ENCODE results near the gene INCA1.

The INCA1 gene

DNA sequence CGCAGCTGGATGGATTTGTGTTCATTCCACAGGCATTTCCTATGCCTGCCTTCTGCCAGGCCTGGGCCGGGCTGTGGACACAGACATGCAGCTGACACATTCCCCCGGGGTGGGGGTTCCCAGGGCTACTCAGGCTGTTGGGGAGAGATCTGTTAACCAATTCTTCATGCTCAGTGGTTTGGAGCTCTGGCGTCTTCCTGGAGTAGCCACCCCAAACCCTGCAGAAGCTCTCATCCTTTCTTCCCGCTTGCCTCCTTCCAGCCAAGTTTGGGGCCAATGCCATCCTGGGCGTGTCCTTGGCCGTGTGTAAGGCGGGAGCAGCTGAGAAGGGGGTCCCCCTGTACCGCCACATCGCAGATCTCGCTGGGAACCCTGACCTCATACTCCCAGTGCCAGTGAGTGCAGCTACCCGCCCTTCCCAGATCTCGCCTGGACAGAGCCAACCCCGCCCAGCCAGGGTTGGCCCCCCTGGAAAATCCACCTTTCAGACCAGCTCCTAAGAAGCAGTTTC is 43.8 kb downstream of the INCA1 start:
- DNase-seq (ENCODE audit: extremely low spot score): no peak
- ChIA-PET POLR2A (interaction anchor here (0.6 to 1.4 kb wide), 3 partner anchors 14 to 418 kb away, joined by 4 to 8 read pairs (median 6); partner anchors contain the start of genes RNF167, SLC25A11 and SPAG7), CTCF (interaction anchor here (1.0 to 3.8 kb wide), 7 partner anchors 9 to 109 kb away, joined by 3 to 13 read pairs (median 11); partner anchors contain the start of genes CAMTA2 and SPAG7)
- no peak for TF ChIP-seq CTCF (IDR thresholded peaks at IDR 0.05; ENCODE audit: control extremely low read depth, extremely low read depth, low read depth, missing control alignments)

GRCh38 chr17:4951486-4951885 is 45.8 kb downstream of the INCA1 start:
- no peak for TF ChIP-seq CTCF (IDR thresholded peaks at IDR 0.05; ENCODE audit: control extremely low read depth, extremely low read depth, low read depth, missing control alignments)
- ChIA-PET CTCF (interaction anchor here (0.9 to 3.8 kb wide), 7 partner anchors 11 to 111 kb away, joined by 3 to 13 read pairs (median 11); partner anchors contain the start of genes CAMTA2 and SPAG7), POLR2A (interaction anchor here (0.9 to 4.4 kb wide), 3 partner anchors 11 to 19 kb away, joined by 3 to 34 read pairs (median 4); partner anchors contain the start of genes RNF167, SLC25A11 and SPAG7)
- DNase-seq (ENCODE audit: extremely low spot score): no peak

- POLR2A ChIA-PET: interaction anchor here (4.4 kb wide), 1 partner anchor 16 kb away, joined by 34 read pairs; the partner anchor contains the start of gene SPAG7
- no peak for TF ChIP-seq CTCF (IDR thresholded peaks at IDR 0.05; ENCODE audit: control extremely low read depth, extremely low read depth, low read depth, missing control alignments)
- CTCF ChIA-PET: interaction anchor here (2.0 to 3.8 kb wide), 4 partner anchors 11 to 112 kb away, joined by 5 to 12 read pairs (median 12); partner anchors contain the start of gene CAMTA2
- no peak for DNase-seq (ENCODE audit: extremely low spot score)
Observed at GRCh38 chr17:4950746-4951204, 46.5 kb downstream of the INCA1 start, which contains the start of gene ENO3. ENO3 (plus strand) TSS chr17:4951119; CDS start chr17:4951830, 711 bp downstream.

DNA sequence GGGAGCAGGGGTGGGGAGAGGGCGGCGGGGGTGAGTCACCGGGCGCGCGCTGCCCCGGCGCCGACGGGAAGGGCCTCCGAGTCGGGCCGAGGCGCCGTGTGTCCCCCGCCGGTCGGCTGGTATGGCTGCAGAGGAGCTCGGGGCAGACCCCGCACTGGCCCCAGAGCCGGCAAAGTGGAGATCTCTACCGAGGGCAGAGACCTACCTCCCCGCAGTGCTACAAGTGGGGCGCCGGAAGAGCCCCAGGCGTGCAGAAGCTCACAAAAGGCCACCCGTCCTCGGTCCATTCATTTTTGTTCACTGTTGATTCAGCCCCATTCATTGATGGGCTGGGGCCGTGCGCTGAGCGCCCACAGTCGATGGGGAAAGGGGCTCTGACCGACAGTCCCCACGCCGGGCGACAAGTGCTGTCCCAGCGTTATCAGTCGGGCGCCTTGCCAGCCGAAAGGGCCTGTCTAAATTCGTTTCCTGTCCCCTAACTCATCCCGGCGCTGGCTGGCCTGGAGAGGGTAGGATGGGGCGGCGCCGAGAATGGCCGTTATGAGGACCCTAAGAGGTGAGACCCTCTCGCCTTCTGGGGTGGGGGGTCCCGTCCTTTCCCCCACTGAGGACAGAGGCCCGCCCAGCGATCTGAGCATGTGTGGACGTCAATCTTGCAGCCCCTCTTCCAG is 47.1 kb downstream of the INCA1 start:
- POLR2A ChIA-PET: interaction anchor here (4.4 kb wide), 1 partner anchor 17 kb away, joined by 34 read pairs; the partner anchor contains the start of gene SPAG7
- no peak for DNase-seq (ENCODE audit: extremely low spot score)

DNA sequence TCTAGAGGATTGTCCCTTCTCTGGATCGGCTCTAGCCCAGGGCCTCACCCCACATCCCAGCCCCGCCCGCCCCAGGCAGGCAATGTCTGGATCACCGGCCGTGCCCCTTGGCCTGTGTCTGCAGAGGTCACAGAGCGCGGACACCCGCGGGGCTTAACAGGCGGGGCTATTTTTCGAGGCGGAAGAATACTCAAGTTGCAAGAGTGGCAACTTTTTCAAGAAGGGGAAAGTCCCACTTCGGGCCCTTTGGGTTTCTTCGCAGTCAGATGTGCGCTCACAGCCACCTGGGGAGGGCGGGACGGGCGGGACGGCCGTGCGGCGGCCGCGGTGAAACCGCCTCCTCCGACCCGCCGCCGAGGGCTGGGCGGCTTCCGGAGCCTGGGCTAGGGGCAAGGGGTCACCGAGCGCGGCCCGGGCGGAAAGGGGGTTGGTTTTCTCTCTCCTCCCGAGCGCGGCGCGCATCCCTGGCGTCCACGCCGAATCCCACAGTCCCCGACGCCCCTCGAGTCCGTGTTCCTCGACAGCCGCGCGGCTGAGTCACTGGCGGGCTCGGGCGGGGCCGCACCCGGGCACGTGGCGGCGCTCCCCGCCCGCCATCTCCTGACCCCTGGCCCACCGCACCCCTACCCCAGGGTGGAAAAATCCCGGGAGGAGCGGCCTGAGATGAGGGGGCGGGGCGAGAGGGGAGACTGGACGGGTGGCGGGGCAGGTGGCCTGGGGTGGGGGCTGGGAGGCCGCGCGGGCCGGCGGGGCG is 47.8 kb downstream of the INCA1 start:
- ChIA-PET CTCF (interaction anchor here (0.9 to 4.0 kb wide), 4 partner anchors 18 to 40 kb away, joined by 3 to 12 read pairs (median 8); partner anchors contain the start of genes CAMTA2 and SPAG7), POLR2A (interaction anchor here (1.4 to 4.4 kb wide), 2 partner anchors 10 to 17 kb away, joined by 6 to 34 read pairs; partner anchors contain the start of genes RNF167, SLC25A11 and SPAG7)
- no peak for TF ChIP-seq CTCF (IDR thresholded peaks at IDR 0.05; ENCODE audit: control extremely low read depth, extremely low read depth, low read depth, missing control alignments)
- DNase-seq (ENCODE audit: extremely low spot score): peak; percentile 87

More for the DNA sequence above, 47.1 kb downstream of the INCA1 start:
- CTCF ChIA-PET: interaction anchor here (0.9 to 3.8 kb wide), 5 partner anchors 12 to 37 kb away, joined by 3 to 12 read pairs (median 6); partner anchors contain the start of genes CAMTA2 and SPAG7
- no peak for TF ChIP-seq CTCF (IDR thresholded peaks at IDR 0.05; ENCODE audit: control extremely low read depth, extremely low read depth, low read depth, missing control alignments)
